Omental fat pad (tissue), 4 donors: ENCODE data around the gene FAM186B. TPM values are rescaled to one million over a fixed set of nuclear protein-coding genes. Genes with fewer than 3 reads are reported as not detected.

Experiments used
- ATAC-seq: fragments of 150-250 bp; one replicate; pipeline ENCODE4 v1.9.1; 2016; ENCODE audit warnings: mild to moderate bottlenecking, moderate library complexity; ENCODE audit not compliant: low FRiP score
- DNase-seq: peaks from one replicate; pipeline ENCODE4 v3.0.0-alpha.2; 2019; ENCODE audit warnings: low spot score
- total RNA-seq, 4 donors: library from RNA; depleted of rRNA; stranded (reverse); fragments of >200 nt; gene quantifications; one replicate each; pipeline ENCODE4 v1.1.0, GENCODE V29; 2016
- TF ChIP-seq, protein P1 (sequence below), 3 donors: fragments of 450-650 bp; IDR thresholded peaks; one replicate each; pipeline ENCODE4 v1.5.1; 2016 to 2017; ENCODE audit warnings: antibody characterized with exemption in 3 of 3, mild to moderate bottlenecking in 3 of 3, moderate library complexity in 2 of 3

FAM186B gene
- total RNA-seq, 4 donors from 2014 or later: 0.25 to 0.84 (median 0.48) TPM; not detected in 1

DNA sequence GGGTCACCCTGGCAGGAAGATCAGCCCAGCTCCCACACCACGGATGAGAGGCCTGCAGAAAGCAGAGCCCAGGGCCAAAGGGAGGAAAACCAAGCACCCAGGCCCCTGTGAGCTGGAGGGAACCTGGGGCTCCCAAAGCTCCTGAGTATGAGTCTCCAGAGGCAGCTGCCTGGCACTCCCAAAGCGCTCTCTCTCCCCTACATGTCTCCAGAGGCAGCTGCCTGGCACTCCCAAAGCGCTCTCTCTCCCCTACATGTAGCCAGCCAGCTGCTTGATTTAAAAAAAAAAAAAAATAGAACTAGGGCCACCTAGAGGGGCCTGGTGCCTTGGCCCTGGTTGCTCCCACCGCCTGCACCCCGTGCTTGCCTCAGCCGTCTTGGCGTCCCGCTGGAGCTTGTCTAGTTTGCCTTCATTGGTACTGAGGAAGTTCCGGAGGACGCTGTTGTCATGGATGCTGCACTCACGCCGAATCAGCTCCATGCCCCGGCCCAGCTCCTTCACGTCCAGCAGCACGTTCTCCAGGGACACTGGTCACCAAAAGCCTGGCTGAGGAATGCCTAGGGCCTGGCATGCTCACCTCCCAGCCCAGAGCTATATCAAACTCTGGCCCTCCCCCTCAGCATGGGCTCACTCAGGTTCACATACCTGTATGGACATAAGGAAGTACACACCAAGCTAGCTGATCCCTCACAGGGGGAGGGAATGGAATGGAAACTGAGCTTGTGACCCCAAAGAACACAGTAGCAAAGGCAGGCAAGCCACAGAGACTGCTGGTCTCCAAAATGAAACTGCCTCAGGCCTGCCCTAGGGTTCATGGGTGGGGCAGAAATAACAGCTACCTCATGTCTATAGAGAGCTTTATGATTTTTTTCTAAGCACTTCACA is 42.6 kb upstream of the FAM186B start:
- TF ChIP-seq, protein P1, sequence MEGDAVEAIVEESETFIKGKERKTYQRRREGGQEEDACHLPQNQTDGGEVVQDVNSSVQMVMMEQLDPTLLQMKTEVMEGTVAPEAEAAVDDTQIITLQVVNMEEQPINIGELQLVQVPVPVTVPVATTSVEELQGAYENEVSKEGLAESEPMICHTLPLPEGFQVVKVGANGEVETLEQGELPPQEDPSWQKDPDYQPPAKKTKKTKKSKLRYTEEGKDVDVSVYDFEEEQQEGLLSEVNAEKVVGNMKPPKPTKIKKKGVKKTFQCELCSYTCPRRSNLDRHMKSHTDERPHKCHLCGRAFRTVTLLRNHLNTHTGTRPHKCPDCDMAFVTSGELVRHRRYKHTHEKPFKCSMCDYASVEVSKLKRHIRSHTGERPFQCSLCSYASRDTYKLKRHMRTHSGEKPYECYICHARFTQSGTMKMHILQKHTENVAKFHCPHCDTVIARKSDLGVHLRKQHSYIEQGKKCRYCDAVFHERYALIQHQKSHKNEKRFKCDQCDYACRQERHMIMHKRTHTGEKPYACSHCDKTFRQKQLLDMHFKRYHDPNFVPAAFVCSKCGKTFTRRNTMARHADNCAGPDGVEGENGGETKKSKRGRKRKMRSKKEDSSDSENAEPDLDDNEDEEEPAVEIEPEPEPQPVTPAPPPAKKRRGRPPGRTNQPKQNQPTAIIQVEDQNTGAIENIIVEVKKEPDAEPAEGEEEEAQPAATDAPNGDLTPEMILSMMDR (IDR thresholded peaks at IDR 0.05): no peak
- DNase-seq: no peak
- no peak for ATAC-seq

DNA sequence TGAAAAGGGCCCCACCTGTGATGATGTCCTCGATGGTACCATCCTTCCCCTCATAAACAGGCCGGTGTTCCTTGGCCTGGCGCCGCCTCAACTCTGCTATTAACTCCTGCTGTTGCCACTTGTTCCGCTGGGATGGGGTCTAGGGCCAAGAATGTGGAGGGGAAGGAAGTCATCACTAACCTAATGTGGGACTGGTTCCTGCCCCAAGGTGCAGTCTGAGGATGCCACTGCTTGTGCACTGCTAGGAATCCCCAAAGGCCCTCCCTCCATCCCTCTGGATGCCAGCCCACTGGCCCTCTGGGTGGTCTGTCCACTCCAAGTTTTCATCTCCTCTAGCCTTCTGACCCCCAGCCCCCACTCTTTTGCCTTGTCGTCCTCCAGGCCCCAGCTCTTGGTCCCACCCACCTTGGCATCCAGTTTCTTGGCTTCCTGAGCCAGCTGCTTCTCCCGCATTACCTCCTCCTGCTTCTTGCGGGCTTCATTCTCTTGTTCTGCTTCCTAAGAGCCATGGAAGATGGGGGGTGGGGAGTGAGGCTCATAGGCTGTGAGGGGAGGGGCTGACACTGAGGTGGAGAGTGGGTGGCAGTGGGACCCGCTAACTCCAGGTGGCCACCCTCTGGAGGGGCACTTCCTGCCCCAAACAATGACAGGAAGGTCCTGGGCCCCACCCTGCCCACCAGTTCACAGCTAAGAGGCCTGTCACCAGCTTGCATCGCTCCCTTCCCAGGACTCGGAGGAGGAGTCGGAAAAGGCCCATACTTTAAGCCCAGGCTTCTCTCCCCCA is 41.6 kb upstream of the FAM186B start:
- TF ChIP-seq, protein P1 (IDR thresholded peaks at IDR 0.05): no peak
- ATAC-seq (no peak), DNase-seq (no peak)

DNA sequence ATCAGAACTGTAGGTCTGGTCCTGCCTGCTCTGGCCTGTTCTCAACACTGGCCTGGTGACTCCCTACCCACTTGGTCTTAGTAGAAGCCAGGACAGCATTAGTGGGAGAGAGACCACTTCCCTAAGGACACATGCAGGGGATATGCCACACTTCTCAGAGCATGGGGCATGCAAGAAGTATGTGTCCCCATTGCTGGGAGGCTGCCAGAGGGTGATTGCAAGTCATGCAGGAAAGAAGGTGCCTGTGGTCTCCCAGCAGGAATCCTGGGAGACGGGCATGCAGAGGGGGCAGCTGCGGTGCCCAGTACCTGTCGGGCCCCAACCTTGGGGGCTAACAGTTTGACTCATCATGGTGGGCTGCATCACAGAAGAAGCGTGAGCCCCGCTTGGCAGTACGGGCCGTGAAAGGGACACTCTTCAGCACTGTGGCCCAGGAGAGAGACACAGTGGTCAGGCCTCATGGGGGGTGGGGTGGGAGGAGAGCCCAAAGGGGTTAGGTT is 40.9 kb upstream of the FAM186B start:
- DNase-seq (no peak), ATAC-seq (no peak)
- TF ChIP-seq, protein P1 (IDR thresholded peaks at IDR 0.05): no peak

DNA sequence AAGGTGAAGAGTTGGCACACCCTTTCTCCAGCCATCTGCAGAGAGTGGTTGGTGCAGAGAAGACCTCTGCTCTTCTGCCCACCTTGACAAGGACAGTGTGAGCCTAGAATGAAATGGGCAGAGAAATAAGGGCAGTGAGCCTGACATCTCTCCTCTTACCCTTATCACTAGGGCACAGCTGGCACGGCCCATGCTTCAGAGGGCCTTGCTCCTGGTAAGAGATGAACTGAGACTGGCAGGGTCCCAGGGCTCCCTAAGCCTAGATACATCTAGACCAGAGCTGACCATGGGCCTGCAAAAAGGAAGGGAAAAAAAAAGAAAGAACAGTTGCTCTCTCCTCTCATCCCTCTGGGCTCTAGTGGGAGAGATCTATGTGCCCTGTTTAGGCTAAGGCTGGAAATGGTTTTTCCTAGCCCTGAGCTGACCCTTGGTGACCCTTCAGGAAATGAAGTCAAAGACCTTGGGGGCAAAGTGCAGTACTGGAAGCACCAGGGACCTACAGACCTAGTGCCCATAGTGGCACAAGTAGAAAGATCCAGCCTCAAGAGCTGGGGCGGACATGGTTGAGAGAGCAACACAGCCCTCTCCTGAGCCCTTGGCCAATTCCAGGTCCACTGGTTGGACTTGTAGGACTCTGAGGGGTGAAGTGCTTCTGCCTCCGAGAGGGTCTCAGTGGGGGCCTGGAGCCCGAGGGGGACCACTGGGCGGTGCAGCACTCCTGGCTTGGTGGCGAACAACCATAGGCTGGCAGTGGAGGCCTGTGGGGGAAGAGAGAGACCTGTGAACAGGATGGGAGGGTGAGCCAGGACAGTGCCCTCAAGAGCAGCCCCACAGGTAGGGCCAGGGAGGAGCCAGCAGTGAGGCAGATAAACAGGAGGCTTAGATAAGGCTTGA is 40.0 kb upstream of the FAM186B start:
- DNase-seq (no peak), ATAC-seq (no peak)
- TF ChIP-seq, protein P1 (IDR thresholded peaks at IDR 0.05): no peak

DNA sequence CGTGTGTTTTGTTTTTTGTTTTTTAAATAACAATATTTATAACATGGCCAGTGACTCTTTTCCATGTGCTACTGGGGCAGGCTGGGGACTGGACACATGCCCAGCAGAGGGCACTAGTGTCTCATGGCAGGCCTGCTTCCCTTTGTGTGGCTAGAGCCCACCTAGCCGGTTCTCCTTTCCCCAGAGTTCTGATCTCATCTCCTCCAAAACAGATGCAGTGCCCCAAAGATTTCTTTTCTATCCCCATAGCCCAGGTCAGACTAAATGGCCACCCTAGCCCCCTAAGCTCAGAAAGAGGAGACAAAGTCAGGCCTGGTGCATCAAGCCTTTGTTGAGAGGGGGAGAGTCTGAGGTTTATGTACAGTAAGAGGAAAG is 39.2 kb upstream of the FAM186B start:
- TF ChIP-seq, protein P1 (IDR thresholded peaks at IDR 0.05): peak in 1 of 3 donors; percentile 83
- no peak for ATAC-seq
- DNase-seq: peak; percentile 66

DNA sequence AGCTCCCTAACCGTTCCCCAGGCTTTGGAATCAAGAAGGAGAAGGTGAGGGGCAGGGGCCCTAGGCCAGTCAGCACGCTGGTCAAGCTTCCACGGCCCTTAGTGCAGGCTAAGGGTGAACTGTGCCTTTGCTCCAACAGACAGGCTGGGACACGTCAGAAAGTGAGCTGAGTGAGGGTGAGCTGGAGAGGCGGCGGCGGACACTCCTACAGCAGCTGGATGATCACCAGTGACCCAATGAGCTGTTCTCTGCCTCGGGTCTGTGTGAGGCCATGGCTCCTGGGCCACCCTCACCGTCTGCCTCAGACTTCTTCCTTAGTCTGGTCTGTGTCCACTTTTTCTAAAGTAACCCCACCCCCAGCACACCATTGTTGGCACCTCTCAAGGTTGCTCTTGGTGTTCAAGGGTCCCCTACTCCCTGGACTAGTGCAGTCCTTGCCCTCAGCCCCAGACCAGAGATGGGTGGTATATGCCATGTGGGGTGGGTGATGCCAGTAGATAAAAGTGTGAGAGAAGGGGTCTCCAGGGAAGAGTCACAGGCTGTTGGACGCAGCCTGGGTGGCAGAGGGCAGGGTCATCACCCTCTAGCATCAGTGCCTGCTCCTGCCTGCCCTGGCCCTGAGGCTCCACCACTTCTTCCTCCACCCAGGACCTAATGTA is 38.7 kb upstream of the FAM186B start:
- TF ChIP-seq, protein P1 (IDR thresholded peaks at IDR 0.05): no peak
- DNase-seq (no peak), ATAC-seq (no peak)
